DOHH2 (cell line): ENCODE data around the gene FAM111A.

Experiments
- CTCF ChIP-seq: fragments of 200-600 bp; sonication (generic); IDR thresholded peaks from one replicate; pipeline ENCODE4 v1.5.1; 2014; ENCODE audit warnings: antibody characterized with exemption, mild to moderate bottlenecking, low read depth, low read length; ENCODE audit not compliant: poor library complexity, severe bottlenecking
- EZH2phosphoT487 ChIP-seq: fragments of 200-600 bp; sonication (generic); IDR thresholded peaks from 2 replicates; pipeline ENCODE4 v1.6.1; 2017; ENCODE audit warnings: borderline replicate concordance, mild to moderate bottlenecking, antibody characterized with exemption, low read length, moderate library complexity, mixed read lengths

- TF ChIP-seq CTCF (no peak), EZH2phosphoT487 (no peak)
These were observed 39.2 kb downstream of the FAM111A start for GRCh38 chr11:59181746-59182456.
